H9 (cell line): ENCODE data around the gene SLC24A3. TPM values are rescaled to one million over a fixed set of nuclear protein-coding genes. Genes with fewer than 3 reads are reported as not detected.

ENCODE experiments used
- DNase-seq: peaks from one replicate; pipeline ENCODE4 v3.0.0-alpha.2; 2017
- H2AFZ ChIP-seq: one replicate; pipeline ENCODE4 v1.6.1; 2013; ENCODE audit warnings: mild to moderate bottlenecking, low read length, control low read depth, moderate library complexity
- H2AK5ac ChIP-seq: 2 replicates; pipeline ENCODE4 v1.6.1; 2013; ENCODE audit warnings: low read length, control low read depth, mixed read lengths; ENCODE audit not compliant: insufficient read length
- H2BK120ac ChIP-seq: one replicate; pipeline ENCODE4 v1.6.1; 2013; ENCODE audit warnings: low read depth, mild to moderate bottlenecking, low read length, control low read depth, inconsistent platforms; ENCODE audit not compliant: poor library complexity, severe bottlenecking
- H2BK12ac ChIP-seq: 2 replicates; pipeline ENCODE4 v1.6.1; 2013; ENCODE audit warnings: low read length, control low read depth, mixed read lengths, low read depth; ENCODE audit not compliant: insufficient read length
- H2BK15ac ChIP-seq: 2 replicates; pipeline ENCODE4 v1.6.1; 2013; ENCODE audit warnings: low read depth, low read length, control low read depth
- H2BK20ac ChIP-seq: one replicate; pipeline ENCODE4 v1.6.1; 2013; ENCODE audit warnings: low read depth, mild to moderate bottlenecking, low read length, control low read depth, inconsistent platforms; ENCODE audit not compliant: poor library complexity, severe bottlenecking
- H2BK5ac ChIP-seq: 2 replicates; pipeline ENCODE4 v1.6.1; 2013; ENCODE audit warnings: low read length, control low read depth, mixed read lengths; ENCODE audit not compliant: insufficient read length
- H3K14ac ChIP-seq: 2 replicates; pipeline ENCODE4 v1.6.1; 2013; ENCODE audit warnings: low read length, control low read depth; ENCODE audit not compliant: insufficient read depth
- H3K18ac ChIP-seq: 2 replicates; pipeline ENCODE4 v1.6.1; 2013; ENCODE audit warnings: low read depth, mild to moderate bottlenecking, mixed read lengths, low read length, control low read depth; ENCODE audit not compliant: insufficient read length
- H3K23ac ChIP-seq: 2 replicates; pipeline ENCODE4 v1.6.1; 2013; ENCODE audit warnings: low read length, control low read depth, mixed read lengths, low read depth; ENCODE audit not compliant: insufficient read length
- H3K23me2 ChIP-seq: 2 replicates; pipeline ENCODE4 v1.6.1; 2013; ENCODE audit warnings: low read depth, mild to moderate bottlenecking, mixed read lengths, low read length, control low read depth; ENCODE audit not compliant: insufficient read length, poor library complexity, severe bottlenecking
- H3K27ac ChIP-seq: 2 replicates; pipeline ENCODE4 v1.5.1; 2013; ENCODE audit warnings: low read length, control low read depth, mixed read lengths, low read depth; ENCODE audit not compliant: insufficient read length
- H3K27me3 ChIP-seq: 2 replicates; pipeline ENCODE4 v1.6.1; 2013; ENCODE audit warnings: low read length, control low read depth, inconsistent platforms; ENCODE audit not compliant: insufficient read depth
- H3K4ac ChIP-seq: 2 replicates; pipeline ENCODE4 v1.6.1; 2013; ENCODE audit warnings: low read depth, mild to moderate bottlenecking, control low read depth, inconsistent platforms, low read length, moderate library complexity
- H3K4me1 ChIP-seq: 2 replicates; pipeline ENCODE4 v1.6.1; 2013; ENCODE audit warnings: low read length, control low read depth, inconsistent platforms; ENCODE audit not compliant: insufficient read depth
- H3K4me2 ChIP-seq: 2 replicates; pipeline ENCODE4 v1.6.1; 2013; ENCODE audit warnings: low read length, control low read depth, mixed read lengths; ENCODE audit not compliant: insufficient read length, insufficient read depth
- H3K56ac ChIP-seq: 2 replicates; pipeline ENCODE4 v1.6.1; 2013; ENCODE audit warnings: low read depth, mild to moderate bottlenecking, mixed read lengths, low read length, control low read depth; ENCODE audit not compliant: insufficient read length
- H3K79me1 ChIP-seq: 2 replicates; pipeline ENCODE4 v1.6.1; 2013; ENCODE audit warnings: low read depth, mild to moderate bottlenecking, moderate library complexity, low read length, control low read depth, inconsistent platforms; ENCODE audit not compliant: insufficient read depth, poor library complexity, severe bottlenecking
- H3K79me2 ChIP-seq: 2 replicates; pipeline ENCODE4 v1.6.1; 2013; ENCODE audit warnings: low read length, control low read depth, inconsistent platforms; ENCODE audit not compliant: insufficient read depth
- H3K9ac ChIP-seq: 2 replicates; pipeline ENCODE4 v1.6.1; 2013; ENCODE audit warnings: low read length, control low read depth, mixed read lengths; ENCODE audit not compliant: insufficient read length; ENCODE audit errors: extremely low read depth
- H3K9me3 ChIP-seq: one replicate; pipeline ENCODE4 v1.6.1; 2013; ENCODE audit warnings: low read depth, low read length, inconsistent platforms; ENCODE audit not compliant: control insufficient read depth
- H3T11ph ChIP-seq: one replicate; pipeline ENCODE4 v1.6.1; 2013; ENCODE audit warnings: mild to moderate bottlenecking, low read length, control low read depth, inconsistent platforms
- H4K20me1 ChIP-seq: one replicate; pipeline ENCODE4 v1.6.1; 2013; ENCODE audit not compliant: control insufficient read depth, insufficient read length, insufficient read depth
- H4K5ac ChIP-seq: 2 replicates; pipeline ENCODE4 v1.6.1; 2013; ENCODE audit warnings: low read depth, mild to moderate bottlenecking, mixed read lengths, low read length, control low read depth; ENCODE audit not compliant: insufficient read length
- H4K8ac ChIP-seq: replicated peaks from 2 replicates; pipeline ENCODE4 v1.6.1; 2013; ENCODE audit warnings: low read length, control low read depth, mixed read lengths, low read depth; ENCODE audit not compliant: insufficient read length
- H4K91ac ChIP-seq: 2 replicates; pipeline ENCODE4 v1.6.1; 2013; ENCODE audit warnings: low read depth, mild to moderate bottlenecking, moderate library complexity, mixed read lengths, low read length, control low read depth; ENCODE audit not compliant: insufficient read length
- H3K27ac Mint-ChIP-seq, 3 experiments: 2 replicates in 2 of 3; 3 replicates in 1 of 3; pipeline ENCODE4 v1.8.0; 2020 to 2021; ENCODE audit warnings: mixed read lengths in 3 of 3, mild to moderate bottlenecking in 1 of 3, moderate library complexity in 1 of 3
- H3K27me3 Mint-ChIP-seq: 2 replicates; pipeline ENCODE4 v1.8.0; 2021; ENCODE audit warnings: low read depth, mild to moderate bottlenecking, moderate library complexity, mixed read lengths
- H3K36me3 Mint-ChIP-seq, 3 experiments: 2 replicates in 2 of 3; 3 replicates in 1 of 3; pipeline ENCODE4 v1.8.0; 2020 to 2021; ENCODE audit warnings: low read depth in 3 of 3, mixed read lengths in 3 of 3; ENCODE audit not compliant: insufficient read depth in 1 of 3
- H3K4me1 Mint-ChIP-seq, 2 experiments: 2 replicates each; pipeline ENCODE4 v1.8.0; 2020; ENCODE audit warnings: mixed read lengths in 2 of 2
- H3K4me3 Mint-ChIP-seq, 2 experiments: 2 replicates in 1 of 2; 3 replicates in 1 of 2; pipeline ENCODE4 v1.8.0; 2020 to 2021; ENCODE audit warnings: mild to moderate bottlenecking in 2 of 2, mixed read lengths in 2 of 2, moderate library complexity in 1 of 2
- H3K9me3 Mint-ChIP-seq, 2 experiments: 2 replicates in 1 of 2; 3 replicates in 1 of 2; pipeline ENCODE4 v1.8.0; 2020; ENCODE audit warnings: mild to moderate bottlenecking in 2 of 2, mixed read lengths in 2 of 2, moderate library complexity in 1 of 2
- CTCF ChIP-seq: fragments of 200-600 bp; sonication (generic); conservative IDR thresholded peaks from 3 replicates; pipeline ENCODE4 v1.8.0; 2021; ENCODE audit warnings: antibody characterized with exemption, mild to moderate bottlenecking
- WGBS: extraction: QIAGEN DNeasy Blood & Tissue Kit; methylation state at CpG from one replicate; pipeline ENCODE4 v1.1.7; 2013; ENCODE audit warnings: missing lambda C conversion rate, low lambda C conversion rate, mixed read lengths; ENCODE audit not compliant: insufficient read length; ENCODE audit errors: extremely low coverage; 5-methylcytosine and 5-hydroxymethylcytosine counted together
- total RNA-seq: library from RNA; stranded (reverse); gene quantifications from 2 replicates; pipeline ENCODE4 v1.2.1, GENCODE V29; 2021

The SLC24A3 gene
- total RNA-seq, 1 experiment from 2014 or later, result 0.83 TPM

GRCh38 chr20:19590382-19590781 is 377.9 kb downstream of the SLC24A3 start:
- Histone ChIP-seq H3K56ac (no peak overlapping the region), H3K4ac (no peak overlapping the region), H4K8ac (no peak overlapping the region), H3K18ac (no peak overlapping the region), H2BK12ac (no peak overlapping the region), H3K9me3 (no peaks in the 10 kb centered on the region), H3K14ac (no peak overlapping the region), H3K4me1 (no peaks in the 10 kb centered on the region), H3T11ph (no peak overlapping the region), H3K23me2 (no peaks in the 10 kb centered on the region), H3K27ac (no peak overlapping the region), H2BK20ac (no peak overlapping the region), H4K5ac (no peak overlapping the region), H4K20me1 (no peaks in the 10 kb centered on the region), H2BK5ac (no peak overlapping the region), H2AFZ (no peak overlapping the region), H4K91ac (no peak overlapping the region), H3K9ac (no peak overlapping the region), H2BK120ac (no peak overlapping the region), H3K79me1 (no peaks in the 10 kb centered on the region), H3K27me3 (no peaks in the 10 kb centered on the region), H3K79me2 (no peaks in the 10 kb centered on the region), H2AK5ac (no peak overlapping the region), H3K23ac (no peak overlapping the region), H2BK15ac (no peak overlapping the region), H3K4me2 (no peak overlapping the region)
- DNase-seq, result no peak
- peaks cover 5 to 7% of the 10 kb centered on the region in 2 experiments for H3K4me1 Mint-ChIP-seq
- no peaks in the 10 kb centered on the region; a peak in 1 of 7 replicates for H3K36me3 Mint-ChIP-seq
- no CpG with 5 or more reads among the region's 3 CpGs for WGBS
- TF ChIP-seq CTCF, result no peak
- no peaks in the 10 kb centered on the region for H3K27me3 Mint-ChIP-seq
- no peaks in the 10 kb centered on the region for H3K9me3 Mint-ChIP-seq
- H3K27ac Mint-ChIP-seq, result no peak overlapping the region
- H3K4me3 Mint-ChIP-seq, result no peak overlapping the region
